HepG2 (cell line): ENCODE measurements around the gene PNKP. TPM values are rescaled to one million over a fixed set of nuclear protein-coding genes. Genes with fewer than 3 reads are reported as not detected.
A peak's percentile ranks its signal among the peaks of the same experiment; 100 is the strongest.

Experiments used
- CENPBD1 ChIP-seq: sonication (generic); formaldehyde crosslinking; IDR thresholded peaks from 2 replicates; pipeline ENCODE4 v1.8.0; 2022; ENCODE audit warnings: missing genetic modification reagents, low read depth, mild to moderate bottlenecking, borderline replicate concordance
- KDM5B ChIP-seq: sonication (generic); formaldehyde crosslinking; IDR thresholded peaks from 2 replicates; pipeline ENCODE4 v1.4.0; 2020; ENCODE audit warnings: missing genetic modification reagents, mild to moderate bottlenecking, borderline replicate concordance
- MEF2D ChIP-seq: sonication (generic); formaldehyde crosslinking; IDR thresholded peaks from 2 replicates; pipeline ENCODE4 v1.5.1; 2020; ENCODE audit warnings: mild to moderate bottlenecking, missing genetic modification reagents
- MXI1 ChIP-seq: IDR thresholded peaks from 3 replicates; pipeline ENCODE4 v1.6.1; 2012; ENCODE audit warnings: low read depth, low read length, inconsistent platforms, borderline replicate concordance
- NR1H2 ChIP-seq: sonication (generic); formaldehyde crosslinking; IDR thresholded peaks from 2 replicates; pipeline ENCODE4 v1.8.1; 2022; ENCODE audit warnings: low read depth, missing genetic modification reagents, borderline replicate concordance
- NR3C1 ChIP-seq: sonication (generic); formaldehyde crosslinking; IDR thresholded peaks from 2 replicates; pipeline ENCODE4 v1.4.0; 2020; ENCODE audit warnings: missing genetic modification reagents
- PATZ1 ChIP-seq: sonication (generic); formaldehyde crosslinking; IDR thresholded peaks from 2 replicates; pipeline ENCODE4 v1.4.0; 2020; ENCODE audit warnings: missing genetic modification reagents
- POLR2A ChIP-seq, 2 experiments: IDR thresholded peaks; 2 replicates each; pipeline ENCODE4 v1.6.1; 2011; ENCODE audit warnings: low read depth in 2 of 2, low read length in 2 of 2, mild to moderate bottlenecking in 1 of 2, moderate library complexity in 1 of 2; ENCODE audit not compliant: insufficient read depth in 1 of 2
- RNF2 ChIP-seq: fragments of 450-650 bp; conservative IDR thresholded peaks from 2 replicates; pipeline ENCODE4 v1.6.1; 2016; ENCODE audit warnings: low read depth
- YY1 ChIP-seq: IDR thresholded peaks from 2 replicates; pipeline ENCODE4 v1.6.1; 2011; ENCODE audit warnings: low read length, low read depth, moderate library complexity, mild to moderate bottlenecking; ENCODE audit not compliant: insufficient read depth, insufficient replicate concordance
- ZBTB10 ChIP-seq: sonication (generic); formaldehyde crosslinking; IDR thresholded peaks from 2 replicates; pipeline ENCODE4 v1.4.0; 2020; ENCODE audit warnings: missing genetic modification reagents, borderline replicate concordance
- ZBTB4 ChIP-seq: sonication (generic); formaldehyde crosslinking; IDR thresholded peaks from 2 replicates; pipeline ENCODE4 v1.4.0; 2020; ENCODE audit warnings: missing genetic modification reagents, mild to moderate bottlenecking, borderline replicate concordance
- ZBTB7A ChIP-seq: sonication (generic); formaldehyde crosslinking; IDR thresholded peaks from 2 replicates; pipeline ENCODE4 v1.8.0; 2022; ENCODE audit warnings: mild to moderate bottlenecking, missing genetic modification reagents
- ZNF138 ChIP-seq: sonication (generic); formaldehyde crosslinking; IDR thresholded peaks from 2 replicates; pipeline ENCODE4 v1.5.0; 2020; ENCODE audit warnings: mild to moderate bottlenecking, low read depth, missing genetic modification reagents
- ZNF253 ChIP-seq: sonication (generic); formaldehyde crosslinking; IDR thresholded peaks from 2 replicates; pipeline ENCODE4 v1.8.0; 2022; ENCODE audit warnings: mild to moderate bottlenecking, missing genetic modification reagents, borderline replicate concordance
- ZNF44 ChIP-seq: sonication (generic); formaldehyde crosslinking; IDR thresholded peaks from 2 replicates; pipeline ENCODE4 v1.5.1; 2020; ENCODE audit warnings: mild to moderate bottlenecking, missing genetic modification reagents
- ZXDC ChIP-seq: sonication (generic); formaldehyde crosslinking; IDR thresholded peaks from 2 replicates; pipeline ENCODE4 v1.5.0; 2020; ENCODE audit warnings: mild to moderate bottlenecking, missing genetic modification reagents
- polyA plus RNA-seq, 8 experiments: library from polyadenylated mRNA; depleted of rRNA in 3 of 8; stranded (reverse) in 7 of 8; unstranded in 1 of 8; fragments of >200 nt; fragmentation: Illumina TruSeq in 4 of 8; extraction: Trizol in 4 of 8; gene quantifications; 2 replicates each; pipeline versions ENCODE4 v1.2.1 to v1.2.3, GENCODE V29; 2011 to 2016; ENCODE audit warnings: low read depth in 4 of 8, missing spikeins in 1 of 8, mixed read lengths in 1 of 8; ENCODE audit not compliant: insufficient read depth in 1 of 8
- total RNA-seq, 5 experiments: library from RNA; depleted of rRNA; stranded (reverse); fragments of >200 nt; fragmentation: Illumina TruSeq; extraction: Trizol; gene quantifications; 2 replicates each; pipeline ENCODE4 v1.2.3, GENCODE V29; 2016; ENCODE audit warnings: low read depth in 1 of 5

Gene PNKP
- total and polyA plus RNA-seq, 2 of the 13 experiments (the other 11 are each of a cell fraction or from before 2014, with no cell fraction given), result 12.7 to 27.1 TPM

GRCh38 chr19:49875857-49876421, 8.6 kb upstream of the PNKP start (continued):
- TF ChIP-seq ZNF253 (0 out of 2 replicates have a peak, but pooled peaks have one; percentile 15), MEF2D (CRISPR knock-in tag) (0 out of 2 replicates have a peak, but pooled peaks have one; percentile 0), POLR2A (IDR thresholded peaks at IDR 0.05; ENCODE audit: insufficient read depth in 1 of 2, low read depth in 2 of 2, low read length in 2 of 2) (peak; percentile 11 to 66; a peak in 2 of 4 replicates), CENPBD1 (CRISPR knock-in tag) (no peak), MXI1 (no peak), ZNF138 (CRISPR knock-in tag) (no peak), ZBTB7A (CRISPR knock-in tag) (peak; percentile 62; the same call in 1 of the 2 replicates), YY1 (no peak), PATZ1 (CRISPR knock-in tag) (peak; percentile 79), ZBTB4 (CRISPR knock-in tag) (no peak), ZBTB10 (peak; percentile 96), NR3C1 (CRISPR knock-in tag) (no peak), KDM5B (0 out of 2 replicates have a peak, but pooled peaks have one; percentile 11), ZNF44 (CRISPR knock-in tag) (no peak), ZXDC (no peak), RNF2 (no peak), NR1H2 (CRISPR knock-in tag) (0 out of 2 replicates have a peak, but pooled peaks have one; percentile 36)
